Stimulated activated CD4-positive, alpha-beta T cell treated with anti-CD3 and anti-CD28 coated beads, Interleukin-15, amount 100 ng/mL, for 1 hour (primary cell): ENCODE data around the gene COL13A1.

Experiments used
- DNase-seq, 2 donors: peaks; one replicate each; pipeline ENCODE4 v3.0.0-alpha.2; 2020; ENCODE audit warnings: low read depth in 1 of 2, low spot score in 1 of 2

Gene COL13A1

DNA sequence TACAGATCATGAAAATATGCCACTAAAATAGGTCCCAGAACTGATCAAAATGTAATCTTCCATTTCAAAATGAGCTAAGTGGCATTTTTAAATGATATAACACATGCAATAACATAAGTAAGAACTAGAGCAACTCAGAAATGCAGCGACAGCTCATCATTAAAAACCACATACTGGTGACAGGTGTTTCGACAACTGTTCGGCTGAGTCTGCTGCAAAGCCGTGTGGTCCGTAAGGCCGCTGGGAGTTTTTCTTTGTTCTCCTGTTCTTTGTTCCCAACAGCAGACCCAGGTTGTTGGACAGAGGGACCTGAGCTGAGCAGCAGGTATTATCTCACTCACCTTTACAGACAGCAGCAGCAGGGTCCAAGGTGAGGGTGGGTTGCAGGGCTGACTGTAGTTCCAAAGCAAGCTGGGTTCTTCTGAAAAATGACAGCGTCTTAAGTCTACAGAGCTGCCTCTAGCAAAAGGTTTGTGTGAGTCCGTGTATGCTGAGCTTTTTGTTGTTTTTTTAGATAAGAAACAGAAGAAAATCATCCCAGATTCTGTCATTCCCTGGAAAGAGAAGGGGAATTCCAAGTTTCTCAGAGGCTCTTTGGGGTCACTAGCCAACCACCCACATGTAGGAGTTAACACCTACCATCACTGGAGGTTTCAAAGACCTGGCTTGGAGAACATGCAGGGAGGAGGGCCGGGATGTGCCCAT, 205.6 kb downstream of the COL13A1 start:
- DNase-seq, result no peak
